HuH-7.5 (cell line): Measurements from ENCODE around the gene ZNF497.
"Not testable (repeated sequence)": the region's sequence is repeated elsewhere in the genome, so short reads cannot be mapped to it uniquely, and the experiment has no call there.

ENCODE experiments used
- DNase-seq: peaks from one replicate; pipeline ENCODE4 v3.0.0; 2011; ENCODE audit warnings: low spot score

ZNF497 gene

DNA sequence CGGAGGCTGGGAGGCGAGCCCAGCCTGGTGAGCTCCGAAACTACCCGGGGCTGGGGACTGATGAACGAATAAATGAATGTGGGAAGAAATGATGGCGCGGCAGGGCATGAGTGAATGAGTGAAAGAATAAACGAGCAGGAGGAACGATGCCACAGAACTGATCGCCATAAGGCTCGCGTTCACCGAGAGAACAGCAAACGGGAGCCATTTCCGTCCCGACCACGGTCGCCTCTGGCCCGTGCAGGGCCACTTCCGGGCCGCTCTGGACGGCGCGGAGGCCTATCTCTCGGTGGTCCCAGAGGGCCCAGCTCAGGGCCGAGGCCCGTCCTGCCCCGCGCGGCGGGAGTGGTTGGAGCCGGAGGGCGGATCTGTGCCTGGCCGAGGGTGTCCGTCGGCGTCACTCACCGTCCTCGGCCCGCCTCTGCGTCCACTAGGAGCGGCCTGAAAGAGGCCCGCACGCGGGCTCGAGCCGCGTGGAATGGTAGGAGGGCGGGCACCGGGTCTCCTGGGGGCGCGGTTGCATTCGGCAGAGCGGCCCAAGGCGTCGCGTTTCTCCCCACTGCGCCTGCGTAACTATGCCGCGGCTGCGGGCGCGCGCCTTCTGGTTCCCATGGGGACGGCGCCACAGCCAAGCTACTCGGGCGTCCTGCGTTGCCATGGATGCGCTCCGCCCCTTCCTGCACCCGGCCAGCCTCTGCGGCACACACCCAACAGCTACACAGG, at the start of gene ZNF497:
Gene ZNF497 (minus strand): TSS at position 480 of the 723 bp plus-strand sequence. CDS start 5,116 bp downstream, outside the sequence.
- DNase-seq, result peak; percentile 100

DNA sequence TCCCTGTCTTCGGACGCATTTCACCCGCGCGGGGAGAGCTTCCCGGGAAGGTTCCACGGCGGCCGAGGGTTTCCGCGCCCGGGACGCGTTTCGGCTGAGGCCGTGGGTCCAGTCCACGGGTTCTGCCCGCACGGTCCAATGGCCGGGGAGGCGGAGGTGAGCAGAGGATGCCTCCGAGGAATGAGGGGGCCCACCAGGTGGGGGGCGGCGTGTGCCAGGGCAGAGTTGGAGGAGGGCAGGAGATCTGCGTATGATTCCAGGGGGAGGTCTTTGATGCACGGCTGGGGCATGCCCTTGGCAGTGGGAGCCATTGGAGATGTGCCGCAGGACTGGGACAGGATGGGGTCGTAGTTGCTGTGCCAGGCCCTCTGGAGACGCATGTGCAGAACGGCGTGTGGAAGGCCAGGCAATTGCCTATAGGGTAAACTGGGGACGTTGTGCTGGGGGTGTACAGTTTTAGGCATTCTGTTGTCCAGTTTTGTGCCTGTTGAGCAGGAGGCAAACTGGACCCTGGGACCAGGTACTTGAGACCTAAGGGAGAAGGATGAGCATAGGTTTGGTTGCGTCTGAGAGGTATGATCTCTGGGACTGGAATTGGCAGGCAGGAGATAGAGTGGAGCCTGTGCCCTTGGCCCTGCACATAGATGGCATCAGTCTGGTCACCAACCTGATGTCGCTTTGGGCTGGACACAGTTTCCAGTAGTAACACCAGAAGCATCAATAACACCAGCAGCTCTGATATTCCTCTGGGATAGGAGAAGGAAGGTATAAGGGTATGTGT, 46.6 kb upstream of the ZNF497 start:
- DNase-seq, result peak; percentile 52

DNA sequence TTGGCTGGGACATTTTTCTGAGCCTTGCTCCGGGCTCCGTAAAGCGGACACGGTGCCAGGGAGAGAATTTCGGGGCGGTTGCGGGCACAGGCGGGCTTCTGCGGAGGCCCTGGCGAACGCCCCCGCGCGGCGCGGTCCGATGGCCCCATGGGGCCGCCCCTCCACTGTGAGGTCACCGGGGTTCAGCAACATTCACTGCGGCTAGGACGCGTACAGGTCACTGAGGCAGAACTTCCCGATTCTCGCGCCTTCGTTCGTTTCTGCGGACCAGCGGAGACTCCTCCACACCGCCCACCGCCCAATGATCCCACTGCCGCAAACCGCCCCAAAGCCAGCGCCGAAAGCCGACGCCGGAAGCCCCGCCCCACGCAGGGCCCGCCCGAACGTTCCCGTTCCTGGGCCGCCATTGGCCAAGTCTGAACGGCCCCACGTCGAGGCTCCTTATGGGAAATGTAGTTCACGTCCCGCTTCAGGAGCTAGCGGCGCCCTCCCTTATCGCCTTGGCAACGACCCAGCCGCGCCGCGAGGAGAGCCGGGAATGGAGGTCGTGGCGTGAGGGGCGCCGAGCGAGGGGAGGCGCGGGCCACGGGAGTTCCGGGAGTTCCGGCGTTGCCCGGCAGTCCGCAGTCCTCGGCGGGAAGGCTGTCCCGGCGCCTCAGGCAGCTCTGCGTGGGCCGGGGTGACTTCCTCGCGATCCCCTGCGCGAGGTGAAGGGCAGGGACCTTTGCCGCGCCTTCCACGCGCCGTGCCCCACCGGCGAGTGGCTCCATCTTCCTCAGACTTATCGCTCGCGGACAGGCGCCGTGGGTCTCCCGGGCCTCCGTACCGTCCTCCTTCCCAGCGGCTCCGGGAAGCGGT, 45.8 kb upstream of the ZNF497 start, which contains the start of gene ZNF584:
Gene ZNF584 (plus strand): TSS at position 498 of the 858 bp plus-strand sequence. CDS start 499 bp downstream, outside the sequence.
- DNase-seq, result peak; percentile 93

DNA sequence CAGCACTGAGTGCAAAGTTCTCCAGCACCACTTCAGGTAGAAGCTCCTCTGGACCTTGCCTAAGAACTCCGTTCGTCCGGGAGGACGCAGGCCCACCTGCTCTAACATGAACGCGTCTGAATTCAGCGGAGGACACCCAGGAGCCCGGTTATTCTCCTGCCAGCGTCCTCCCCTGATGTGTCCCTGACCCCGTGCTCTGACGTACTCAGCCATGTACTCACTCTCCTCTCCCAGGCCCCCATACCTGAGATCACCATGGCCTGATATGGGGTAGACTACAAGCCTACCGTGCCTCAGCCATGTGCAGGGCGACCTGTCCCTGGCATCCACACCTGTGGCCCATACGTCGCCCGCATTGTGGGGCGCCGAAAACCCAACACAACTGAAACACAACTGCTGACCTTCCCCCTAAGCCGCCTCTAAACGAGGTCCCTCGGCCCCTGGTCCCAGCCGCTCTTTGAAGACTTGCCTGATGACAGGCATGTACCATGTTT, 45.2 kb upstream of the ZNF497 start:
- peak; percentile 43 for DNase-seq

DNA sequence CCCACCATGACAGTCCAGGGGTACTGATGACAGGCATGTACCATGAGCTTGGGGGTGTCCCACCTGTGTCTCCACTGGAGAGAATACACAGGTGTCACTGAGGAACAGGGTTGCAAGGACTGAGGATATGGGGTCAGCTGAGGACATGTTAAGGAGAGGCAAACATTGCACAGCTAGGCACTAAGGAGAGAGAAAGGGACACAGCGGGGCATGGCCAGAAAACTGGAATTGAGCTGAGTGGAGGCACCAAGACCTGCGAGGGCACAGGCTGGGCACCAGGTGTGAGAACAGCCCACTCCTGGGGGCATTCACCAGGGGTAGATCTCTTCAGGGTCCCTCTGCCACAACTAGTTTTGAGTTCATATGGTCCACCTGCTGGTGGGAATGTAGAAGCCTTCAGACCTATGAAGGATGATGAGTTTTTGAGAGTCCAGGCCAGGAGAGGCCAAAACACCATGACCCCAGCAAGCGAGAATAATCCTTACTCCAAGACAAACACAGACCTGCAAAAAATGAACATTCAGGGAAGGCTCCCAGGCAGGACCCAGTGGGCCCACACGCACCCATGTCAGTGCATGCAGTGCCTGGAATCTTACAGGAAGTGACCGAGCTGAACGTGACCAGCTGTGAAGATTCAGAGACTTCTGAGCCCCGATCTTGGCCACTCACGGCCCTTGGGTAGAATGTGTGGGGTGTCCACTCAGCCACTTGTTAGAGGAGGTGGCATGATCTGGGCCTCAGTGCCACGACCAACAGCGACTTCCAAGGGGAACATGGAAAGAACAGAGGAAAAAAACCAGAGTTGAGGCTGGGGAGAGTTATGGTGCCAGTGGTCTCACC, 44.5 kb upstream of the ZNF497 start:
- no peak for DNase-seq

DNA sequence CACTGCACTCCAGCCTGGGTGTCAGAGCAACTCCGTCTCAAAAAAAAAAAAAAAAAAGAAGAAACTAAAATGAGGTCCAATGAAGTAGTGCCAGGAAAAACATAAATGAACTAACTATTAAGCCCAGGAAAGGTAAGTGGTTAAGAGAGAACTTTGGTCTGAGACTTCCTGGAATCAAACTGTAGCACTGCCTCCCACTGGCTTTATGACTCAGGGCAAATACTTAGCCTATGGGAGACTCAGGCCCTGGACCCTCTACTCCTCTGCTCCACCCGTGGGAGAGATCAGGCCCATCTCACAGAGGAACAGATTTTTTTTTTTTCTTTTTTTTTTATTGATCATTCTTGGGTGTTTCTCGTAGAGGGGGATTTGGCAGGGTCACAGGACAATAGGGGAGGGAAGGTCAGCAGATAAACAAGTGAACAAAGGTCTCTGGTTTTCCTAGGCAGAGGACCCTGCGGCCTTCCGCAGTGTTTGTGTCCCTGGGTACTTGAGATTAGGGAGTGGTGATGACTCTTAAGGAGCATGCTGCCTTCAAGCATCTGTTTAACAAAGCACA, 41.4 kb upstream of the ZNF497 start:
- not testable (repeated sequence) for DNase-seq

DNA sequence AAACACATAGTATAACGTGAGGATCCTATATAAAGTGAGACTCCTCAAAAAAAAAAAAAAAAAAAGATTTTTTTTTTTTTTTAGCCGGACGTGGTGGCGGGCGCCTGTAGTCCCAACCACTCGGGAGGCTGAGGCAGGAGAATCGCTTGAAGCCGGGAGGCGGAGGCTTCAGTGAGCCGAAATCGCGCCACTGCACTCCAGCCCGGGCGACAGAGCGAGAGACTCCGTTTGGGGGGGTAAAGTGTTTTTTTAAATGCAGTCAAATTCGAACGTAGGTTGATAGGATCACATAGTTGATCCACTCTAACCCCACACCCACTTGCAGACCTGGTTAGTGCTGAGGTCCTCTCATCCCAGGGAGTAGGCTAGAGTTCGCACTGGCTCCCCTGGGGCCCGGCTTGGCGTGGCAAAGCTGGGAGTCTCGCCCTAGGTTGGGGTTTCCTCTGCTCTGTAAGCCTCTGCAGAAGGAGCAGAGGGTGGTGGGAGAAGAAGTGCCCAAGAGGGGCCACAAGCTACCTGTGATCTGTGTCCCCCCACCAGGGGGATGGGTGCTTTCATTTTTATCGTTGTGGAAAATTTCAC, 39.4 kb upstream of the ZNF497 start:
- peak; percentile 10 for DNase-seq

DNA sequence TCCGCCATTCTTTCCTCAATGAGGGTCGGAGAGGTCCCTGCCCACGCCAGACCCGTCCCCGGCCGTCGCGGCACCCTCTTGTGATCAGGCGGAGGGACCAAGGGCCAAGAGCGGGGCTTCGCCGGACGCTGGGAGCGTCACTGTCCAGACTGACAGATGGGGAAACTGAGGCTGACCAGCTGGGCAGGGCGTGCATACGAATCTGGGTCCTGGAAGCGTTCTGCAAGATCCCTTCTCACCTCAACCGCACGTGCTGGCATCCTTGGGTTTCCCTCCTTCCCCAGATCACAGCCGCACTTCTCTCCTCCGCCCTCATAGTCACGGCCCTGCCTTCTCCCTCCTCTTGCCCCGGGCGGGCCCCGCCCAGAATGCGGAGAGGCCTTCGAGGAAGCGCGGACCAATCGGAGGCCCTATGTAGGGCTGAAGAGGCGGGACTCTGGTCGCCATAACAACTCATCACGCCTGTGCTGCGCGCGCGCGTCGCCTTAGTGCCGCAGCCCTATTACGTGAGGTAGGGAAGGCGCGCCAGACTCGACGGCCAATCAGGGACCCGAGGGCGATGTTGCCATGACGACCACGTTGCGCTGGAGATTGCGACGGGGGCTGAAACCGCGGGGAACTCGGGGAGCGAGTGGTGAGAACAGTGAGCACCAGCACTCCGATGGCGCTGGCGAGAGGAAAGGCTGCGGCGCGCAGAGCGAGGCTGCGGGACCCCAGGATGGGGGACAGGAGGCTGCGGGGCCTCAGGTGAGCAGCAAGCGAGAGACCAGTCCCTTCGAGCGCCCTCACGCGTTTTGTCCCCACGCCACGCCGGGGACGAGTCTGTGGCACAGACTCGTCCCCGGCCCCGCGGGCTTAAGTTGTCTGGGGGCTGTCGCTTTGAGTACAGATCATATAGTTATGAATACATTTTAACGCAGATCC, 38.6 kb upstream of the ZNF497 start:
- DNase-seq, result peak; percentile 99

DNA sequence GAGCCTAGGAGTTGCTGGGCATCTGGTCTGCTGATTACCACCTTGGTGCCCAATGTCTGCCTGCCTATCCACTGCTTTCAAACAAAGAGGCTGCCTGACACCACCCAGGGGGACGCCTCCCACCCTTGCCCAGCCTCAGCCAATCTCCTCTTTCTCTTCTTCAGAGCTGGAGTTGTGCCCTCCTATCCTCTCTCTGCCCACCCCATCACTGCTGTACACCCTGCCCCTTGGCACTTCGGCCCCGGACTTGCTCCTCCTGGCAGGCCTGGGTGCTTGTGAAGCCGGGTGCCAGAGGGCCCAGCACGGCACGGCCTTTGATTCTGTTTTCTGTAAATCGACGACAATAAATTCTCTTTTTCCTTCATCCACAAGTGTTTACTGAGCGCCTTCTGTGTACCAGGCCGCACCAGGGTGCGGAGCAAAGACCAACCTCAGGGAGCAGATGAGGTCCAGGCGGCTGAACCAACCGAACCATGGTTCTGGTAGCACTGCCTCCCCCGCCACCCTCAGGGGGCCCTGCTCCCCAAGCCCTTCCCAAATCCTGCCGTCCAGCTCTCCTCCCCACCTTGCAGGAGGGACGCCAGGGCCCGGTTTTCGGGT, 37.9 kb upstream of the ZNF497 start:
- peak; percentile 1 for DNase-seq

DNA sequence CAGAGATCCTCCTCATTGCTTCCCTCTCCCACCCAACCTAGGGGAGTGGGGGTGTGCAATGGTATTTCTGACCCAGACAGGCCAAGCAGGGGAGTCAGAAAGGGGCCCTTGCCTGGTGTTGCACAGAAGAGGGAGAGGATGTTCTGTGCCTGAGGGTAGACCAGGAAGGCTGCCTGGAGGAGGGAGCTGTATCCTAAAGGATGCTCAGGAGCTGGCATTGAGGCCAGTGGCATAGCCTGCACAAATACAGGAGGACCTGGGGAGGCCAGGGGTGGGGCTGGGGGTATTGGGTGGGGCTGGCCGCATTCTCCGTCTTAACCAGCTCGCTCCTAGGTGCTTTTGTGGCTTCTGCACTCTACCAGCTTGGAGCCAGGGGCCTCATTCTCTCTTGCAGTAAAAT, 37.4 kb upstream of the ZNF497 start:
- peak; percentile 8 for DNase-seq

DNA sequence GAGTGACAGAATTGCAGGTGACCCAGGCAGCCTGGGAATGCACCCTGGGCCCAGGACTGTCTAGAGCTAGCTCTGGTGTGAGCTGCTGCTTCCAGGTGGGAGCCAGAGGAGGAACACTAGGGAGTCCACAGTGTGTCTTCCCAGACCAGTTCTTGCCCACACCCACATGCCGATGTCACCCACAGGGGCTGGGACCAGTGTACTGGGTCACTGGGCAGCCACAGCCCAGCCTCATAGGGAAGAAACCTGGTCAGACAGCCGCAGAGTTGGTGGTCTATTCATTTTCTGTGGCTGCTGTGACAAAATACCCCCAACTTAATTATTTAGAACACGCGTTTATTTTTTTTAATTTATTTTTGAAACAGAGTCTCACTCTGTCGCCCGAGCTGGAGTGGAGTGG, 36.0 kb upstream of the ZNF497 start:
- no peak for DNase-seq

DNA sequence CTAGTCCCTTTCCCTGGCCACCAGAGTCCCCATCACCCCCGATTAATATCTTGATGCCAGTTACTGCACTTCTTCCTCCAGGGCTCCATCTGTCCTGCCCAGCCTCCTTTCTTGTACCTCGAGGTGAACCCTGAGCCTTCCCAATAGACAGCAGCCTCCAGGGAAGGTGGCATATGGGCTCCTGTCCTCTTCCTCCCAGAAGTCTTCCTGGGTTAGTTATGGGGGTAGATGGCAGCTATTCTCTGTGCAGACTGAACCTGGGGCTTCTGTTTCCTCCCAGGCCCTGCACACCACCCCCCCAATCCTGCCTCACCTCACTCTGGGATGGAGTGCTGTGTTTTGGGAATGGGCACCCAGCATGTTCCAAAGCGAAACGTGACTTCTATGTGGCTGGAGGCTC, 35.5 kb upstream of the ZNF497 start:
- DNase-seq, result no peak

DNA sequence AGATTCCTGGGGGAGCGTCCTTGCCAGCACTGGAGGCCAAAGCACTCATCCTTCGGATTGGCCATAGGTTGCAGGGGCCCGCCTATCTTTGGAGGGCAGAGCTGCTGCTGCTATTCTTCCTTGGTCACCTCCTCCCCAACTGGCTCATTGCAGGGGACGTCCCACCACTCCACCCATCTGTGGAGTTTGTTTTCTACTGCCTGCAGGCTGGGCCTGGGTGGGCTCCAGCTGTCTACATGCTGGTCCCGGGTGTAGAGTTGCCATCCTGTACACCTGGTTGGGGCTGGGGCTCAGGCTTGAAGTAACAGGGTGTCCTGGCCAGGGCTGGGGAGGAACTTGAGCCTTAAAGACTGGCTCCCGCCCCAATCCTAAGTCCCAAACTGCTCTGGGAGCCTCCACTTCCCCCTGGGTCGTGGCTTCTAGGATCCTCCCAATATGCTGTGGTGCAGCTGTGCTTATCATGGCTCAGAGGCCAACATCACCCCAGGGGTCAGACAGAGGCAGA, 35.0 kb upstream of the ZNF497 start:
- DNase-seq, result peak; percentile 20

DNA sequence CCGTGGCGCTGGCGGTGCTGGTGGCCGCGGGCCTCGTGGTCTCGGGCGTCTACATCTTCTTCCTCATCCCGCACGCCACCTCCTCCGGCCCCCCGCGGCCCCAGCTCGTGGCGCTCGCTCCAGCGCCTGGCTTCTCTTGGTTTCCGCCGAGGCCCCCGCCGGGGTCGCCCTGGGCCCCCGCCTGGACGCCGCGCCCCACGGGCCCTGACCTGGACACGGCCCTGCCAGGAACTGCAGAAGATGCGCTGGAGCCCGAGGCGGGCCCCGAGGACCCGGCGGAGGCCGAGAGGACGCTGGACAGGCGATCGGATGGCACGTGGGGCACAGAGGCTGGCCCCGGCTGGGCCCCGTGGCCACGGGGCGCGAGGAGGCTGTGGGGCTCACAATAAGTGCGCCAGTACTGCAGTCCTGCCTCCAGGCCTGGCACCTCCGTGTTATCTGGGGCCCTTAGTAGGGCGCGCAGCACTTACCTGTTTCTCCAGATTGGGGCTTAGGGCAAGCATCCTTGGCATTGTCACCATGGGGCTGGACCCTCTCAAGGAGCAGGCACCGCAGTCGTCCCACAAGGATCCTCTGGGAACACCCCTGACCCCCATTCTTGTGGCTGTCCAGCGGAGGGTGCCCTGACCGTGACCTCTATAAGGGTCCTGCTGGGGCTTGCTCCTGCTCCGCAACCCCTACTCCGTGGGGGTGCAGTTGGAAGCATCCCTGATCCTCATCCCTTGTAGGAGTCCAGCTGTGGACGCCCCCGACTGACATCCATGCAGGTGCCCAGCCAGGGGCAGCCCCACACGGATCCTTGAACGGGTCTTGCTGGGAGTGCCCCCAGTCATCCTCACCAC, 34.4 kb upstream of the ZNF497 start:
- DNase-seq, result peak; percentile 10

DNA sequence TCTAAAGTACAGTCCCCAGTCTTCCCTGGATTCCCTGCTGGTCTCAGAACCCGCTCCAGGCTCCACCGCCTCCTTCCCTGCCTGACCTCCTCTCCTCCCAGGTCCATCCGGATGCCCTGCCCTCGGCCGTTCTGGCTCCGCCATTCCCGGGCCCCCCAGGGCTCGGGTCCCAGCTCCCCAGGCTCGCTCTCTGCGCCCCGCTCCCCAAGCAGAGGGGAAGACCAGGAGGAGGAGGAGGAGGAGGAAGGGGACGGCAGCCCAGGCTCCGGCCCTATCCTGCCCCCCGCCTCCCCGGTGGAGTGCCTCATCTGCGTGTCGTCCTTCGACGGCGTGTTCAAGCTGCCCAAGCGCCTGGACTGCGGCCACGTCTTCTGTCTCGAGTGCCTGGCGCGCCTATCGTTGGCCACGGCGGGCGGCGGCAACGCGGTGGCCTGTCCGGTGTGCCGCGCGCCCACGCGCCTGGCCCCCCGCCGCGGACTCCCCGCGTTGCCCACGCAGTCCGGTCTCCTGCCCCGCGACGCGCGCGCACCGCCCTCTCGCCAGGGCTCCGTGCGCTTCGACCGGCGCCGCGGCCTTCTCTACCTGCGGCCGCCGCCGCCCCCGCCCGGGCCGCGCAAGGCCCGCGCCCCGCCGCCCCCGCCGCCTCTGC, 33.6 kb upstream of the ZNF497 start:
- peak; percentile 33 for DNase-seq

DNA sequence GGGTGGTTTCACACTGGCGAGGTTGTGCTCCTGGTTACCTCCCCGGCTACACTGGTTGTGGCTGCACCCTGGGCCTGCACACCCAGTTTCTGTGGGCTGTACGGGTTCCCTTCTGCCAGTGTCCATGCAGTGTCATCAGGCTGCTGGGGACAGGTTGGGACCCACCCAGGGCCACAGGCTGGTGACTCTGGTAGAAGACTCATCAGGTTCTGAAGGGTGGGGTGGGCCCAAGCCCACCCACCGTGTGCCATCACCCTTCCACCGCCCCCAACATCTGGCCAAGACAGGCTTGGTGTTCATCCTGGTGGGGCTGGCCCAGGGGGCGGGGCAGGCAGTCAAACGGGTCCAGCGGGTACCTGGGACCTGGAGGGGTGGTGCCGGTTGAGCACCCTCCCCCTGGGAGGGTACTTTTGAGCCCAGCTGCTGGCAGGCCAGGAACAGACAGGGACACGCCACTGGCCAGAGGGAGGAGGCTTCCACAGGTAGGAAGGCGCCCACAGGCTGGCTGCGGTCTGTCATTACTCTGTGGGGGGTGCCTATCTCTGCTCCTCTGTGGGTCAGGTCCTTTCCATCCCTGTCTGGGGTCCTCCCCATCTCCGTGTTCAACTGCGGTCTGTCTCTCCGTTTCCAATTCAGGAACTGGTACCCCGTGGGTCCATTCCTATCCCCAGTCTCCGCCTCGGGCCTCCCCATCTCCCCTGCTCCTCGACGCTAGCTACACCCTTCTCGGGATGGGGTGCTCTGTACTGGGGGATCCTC, 32.8 kb upstream of the ZNF497 start, which contains the start of gene RNF225:
Gene RNF225 (plus strand): TSS at position 437 of the 759 bp plus-strand sequence. CDS start 434 bp downstream, outside the sequence.
- DNase-seq, result peak; percentile 80
